Nephron (organoid): Measurements from ENCODE around the gene HPCAL1.

Experiments used
- H3K27ac Mint-ChIP-seq, 3 experiments: 2 replicates each; pipeline ENCODE4 v1.8.0; 2020; ENCODE audit warnings: mixed read lengths in 3 of 3, mild to moderate bottlenecking in 2 of 3, moderate library complexity in 1 of 3
- H3K27me3 Mint-ChIP-seq: 2 replicates; pipeline ENCODE4 v1.8.0; 2021; ENCODE audit warnings: low read depth, mild to moderate bottlenecking, moderate library complexity, mixed read lengths
- H3K36me3 Mint-ChIP-seq: 2 replicates; pipeline ENCODE4 v1.8.0; 2020; ENCODE audit warnings: low read depth, mixed read lengths
- H3K4me1 Mint-ChIP-seq: 2 replicates; pipeline ENCODE4 v1.8.0; 2020; ENCODE audit warnings: mixed read lengths
- H3K4me3 Mint-ChIP-seq, 3 experiments: 2 replicates each; pipeline ENCODE4 v1.8.0; 2020; ENCODE audit warnings: mild to moderate bottlenecking in 3 of 3, mixed read lengths in 3 of 3, moderate library complexity in 2 of 3
- H3K9me3 Mint-ChIP-seq: 2 replicates; pipeline ENCODE4 v1.8.0; 2020; ENCODE audit warnings: mixed read lengths
- TF ChIP-seq, protein P1 (sequence below), 3 experiments: fragments of 200-600 bp; sonication (generic); IDR thresholded peaks; one replicate each; pipeline ENCODE4 v1.5.0; 2021; ENCODE audit warnings: antibody characterized with exemption in 3 of 3; ENCODE audit not compliant: unreplicated experiment in 3 of 3

The HPCAL1 gene

GRCh38 chr2:10357193-10358169, 54.8 kb downstream of the HPCAL1 start:
- Mint-ChIP-seq H3K27ac (peak overlapping the region in 1 of 3 experiments; percentile 15), H3K4me1 (peaks cover 21% of the 10 kb centered on the region), H3K4me3 (no peak overlapping the region), H3K9me3 (no peaks in the 10 kb centered on the region), H3K36me3 (no peaks in the 10 kb centered on the region), H3K27me3 (peaks cover 25% of the 10 kb centered on the region)
- TF ChIP-seq, protein P1, sequence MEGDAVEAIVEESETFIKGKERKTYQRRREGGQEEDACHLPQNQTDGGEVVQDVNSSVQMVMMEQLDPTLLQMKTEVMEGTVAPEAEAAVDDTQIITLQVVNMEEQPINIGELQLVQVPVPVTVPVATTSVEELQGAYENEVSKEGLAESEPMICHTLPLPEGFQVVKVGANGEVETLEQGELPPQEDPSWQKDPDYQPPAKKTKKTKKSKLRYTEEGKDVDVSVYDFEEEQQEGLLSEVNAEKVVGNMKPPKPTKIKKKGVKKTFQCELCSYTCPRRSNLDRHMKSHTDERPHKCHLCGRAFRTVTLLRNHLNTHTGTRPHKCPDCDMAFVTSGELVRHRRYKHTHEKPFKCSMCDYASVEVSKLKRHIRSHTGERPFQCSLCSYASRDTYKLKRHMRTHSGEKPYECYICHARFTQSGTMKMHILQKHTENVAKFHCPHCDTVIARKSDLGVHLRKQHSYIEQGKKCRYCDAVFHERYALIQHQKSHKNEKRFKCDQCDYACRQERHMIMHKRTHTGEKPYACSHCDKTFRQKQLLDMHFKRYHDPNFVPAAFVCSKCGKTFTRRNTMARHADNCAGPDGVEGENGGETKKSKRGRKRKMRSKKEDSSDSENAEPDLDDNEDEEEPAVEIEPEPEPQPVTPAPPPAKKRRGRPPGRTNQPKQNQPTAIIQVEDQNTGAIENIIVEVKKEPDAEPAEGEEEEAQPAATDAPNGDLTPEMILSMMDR (IDR thresholded peaks at IDR 0.05; ENCODE audit: unreplicated experiment in 3 of 3): no peak

GRCh38 chr2:10359246-10359645, 56.5 kb downstream of the HPCAL1 start:
- peaks cover 25% of the 10 kb centered on the region for H3K27me3 Mint-ChIP-seq
- TF ChIP-seq, protein P1 (IDR thresholded peaks at IDR 0.05; ENCODE audit: unreplicated experiment in 3 of 3): no peak
- no peak overlapping the region for H3K27ac Mint-ChIP-seq
- H3K4me1 Mint-ChIP-seq: peaks cover 21% of the 10 kb centered on the region
- H3K9me3 Mint-ChIP-seq: no peaks in the 10 kb centered on the region
- H3K4me3 Mint-ChIP-seq: no peak overlapping the region
- no peaks in the 10 kb centered on the region for H3K36me3 Mint-ChIP-seq

DNA sequence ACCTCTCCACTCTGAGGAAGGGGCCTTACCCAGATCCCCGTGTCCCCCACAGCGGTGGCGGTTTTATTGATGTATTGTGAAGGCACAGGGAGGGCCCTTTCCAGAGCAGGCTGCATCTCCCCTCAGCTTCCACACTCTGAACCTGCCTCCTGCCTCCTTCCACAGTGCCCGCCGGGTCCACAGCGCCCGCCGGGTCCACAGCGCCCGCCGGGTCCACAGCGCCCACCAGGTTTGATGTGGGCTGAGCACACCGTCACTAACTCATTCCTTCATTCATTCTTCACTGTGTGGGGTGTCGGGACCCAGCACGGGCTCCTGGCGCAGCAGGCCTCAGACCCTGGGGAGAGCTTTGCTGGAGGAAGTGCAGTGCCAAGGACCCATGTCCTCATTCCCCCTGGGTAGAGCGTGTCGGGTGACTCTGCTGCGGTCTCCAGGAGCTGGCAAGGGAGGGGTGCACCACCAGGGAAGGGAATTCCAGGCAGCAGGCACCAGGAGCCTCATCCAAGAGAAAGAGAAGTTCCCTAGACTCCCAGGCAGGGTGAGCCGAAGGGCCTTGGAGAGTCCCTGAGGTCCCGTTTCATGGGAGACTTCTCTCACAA, 57.1 kb downstream of the HPCAL1 start:
- TF ChIP-seq, protein P1 (IDR thresholded peaks at IDR 0.05; ENCODE audit: unreplicated experiment in 3 of 3): no peak
- no peaks in the 10 kb centered on the region for H3K9me3 Mint-ChIP-seq
- H3K36me3 Mint-ChIP-seq: no peaks in the 10 kb centered on the region
- H3K27ac Mint-ChIP-seq: no peak overlapping the region
- H3K4me1 Mint-ChIP-seq: peaks cover 21% of the 10 kb centered on the region
- no peak overlapping the region for H3K4me3 Mint-ChIP-seq
- H3K27me3 Mint-ChIP-seq: peaks cover 22% of the 10 kb centered on the region

DNA sequence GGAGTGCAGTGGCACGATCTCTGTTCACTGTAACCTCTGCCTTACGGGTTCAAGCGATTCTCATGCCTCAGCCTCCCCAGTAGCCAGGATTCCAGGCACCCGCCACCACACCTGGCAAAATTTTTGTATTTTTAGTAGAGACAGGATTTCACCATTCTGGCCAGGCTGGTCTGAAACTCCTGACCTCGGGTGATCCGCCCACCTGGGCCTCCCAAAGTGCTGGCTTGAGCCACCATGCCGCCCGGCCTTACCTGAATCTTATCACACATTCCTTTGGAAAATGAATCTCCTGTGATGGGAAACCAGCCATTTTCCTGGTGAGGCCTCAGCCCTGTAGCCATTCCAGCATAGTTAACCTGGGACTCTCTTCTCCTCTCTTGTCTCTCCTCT, 57.8 kb downstream of the HPCAL1 start:
- H3K27ac Mint-ChIP-seq: peak overlapping the region in 2 of 3 experiments; percentile 13 to 19
- peaks cover 18% of the 10 kb centered on the region for H3K27me3 Mint-ChIP-seq
- TF ChIP-seq, protein P1 (IDR thresholded peaks at IDR 0.05; ENCODE audit: unreplicated experiment in 3 of 3): no peak
- H3K4me3 Mint-ChIP-seq: no peak overlapping the region
- H3K4me1 Mint-ChIP-seq: peaks cover 21% of the 10 kb centered on the region
- no peaks in the 10 kb centered on the region for H3K9me3 Mint-ChIP-seq
- H3K36me3 Mint-ChIP-seq: no peaks in the 10 kb centered on the region

GRCh38 chr2:10360850-10361588, 58.3 kb downstream of the HPCAL1 start:
- Mint-ChIP-seq H3K27ac (peak overlapping the region; percentile 9 to 19 (median 13)), H3K4me1 (peaks cover 16% of the 10 kb centered on the region), H3K4me3 (no peak overlapping the region), H3K9me3 (no peaks in the 10 kb centered on the region), H3K36me3 (no peaks in the 10 kb centered on the region), H3K27me3 (peaks cover 15% of the 10 kb centered on the region)
- TF ChIP-seq, protein P1 (IDR thresholded peaks at IDR 0.05; ENCODE audit: unreplicated experiment in 3 of 3): no peak
